Endothelial cell (in vitro differentiated cells): ENCODE measurements around the gene PRKCZ. TPM values are rescaled to one million over a fixed set of nuclear protein-coding genes. Genes with fewer than 3 reads are reported as not detected.

ENCODE experiments used
- DNase-seq: peaks from one replicate; pipeline ENCODE4 v3.0.0; 2021; ENCODE audit warnings: low spot score
- H3K27ac Mint-ChIP-seq: one replicate; pipeline ENCODE4 v1.8.0; 2021; ENCODE audit warnings: mixed read lengths, inconsistent platforms; ENCODE audit not compliant: unreplicated experiment
- H3K27me3 Mint-ChIP-seq: one replicate; pipeline ENCODE4 v1.8.0; 2021; ENCODE audit warnings: mild to moderate bottlenecking, moderate library complexity, mixed read lengths, inconsistent platforms; ENCODE audit not compliant: unreplicated experiment
- H3K36me3 Mint-ChIP-seq: one replicate; pipeline ENCODE4 v1.8.0; 2021; ENCODE audit warnings: mild to moderate bottlenecking, low read depth, mixed read lengths, inconsistent platforms; ENCODE audit not compliant: unreplicated experiment
- H3K4me1 Mint-ChIP-seq: one replicate; pipeline ENCODE4 v1.8.0; 2021; ENCODE audit warnings: mild to moderate bottlenecking, mixed read lengths, inconsistent platforms; ENCODE audit not compliant: unreplicated experiment
- H3K4me3 Mint-ChIP-seq: one replicate; pipeline ENCODE4 v1.8.0; 2021; ENCODE audit warnings: mild to moderate bottlenecking, mixed read lengths, inconsistent platforms; ENCODE audit not compliant: unreplicated experiment
- H3K9me3 Mint-ChIP-seq: one replicate; pipeline ENCODE4 v1.8.0; 2021; ENCODE audit warnings: mixed read lengths, inconsistent platforms; ENCODE audit not compliant: unreplicated experiment
- total RNA-seq: library from RNA; stranded (reverse); fragmentation: NEBNext Ultra II Directional; extraction: Animal tissue kit (Norgen Biotek cat#: 25700); gene quantifications from one replicate; pipeline ENCODE4 v1.2.1, GENCODE V29; 2021; ENCODE audit not compliant: unreplicated experiment
- TF ChIP-seq, protein P1 (sequence below): fragments of 200-600 bp; sonication (generic); IDR thresholded peaks from one replicate; pipeline ENCODE4 v1.5.0; 2021; ENCODE audit warnings: antibody characterized with exemption; ENCODE audit not compliant: unreplicated experiment

Gene PRKCZ
- total RNA-seq, 1 donor from 2014 or later, result 23.1 TPM

DNA sequence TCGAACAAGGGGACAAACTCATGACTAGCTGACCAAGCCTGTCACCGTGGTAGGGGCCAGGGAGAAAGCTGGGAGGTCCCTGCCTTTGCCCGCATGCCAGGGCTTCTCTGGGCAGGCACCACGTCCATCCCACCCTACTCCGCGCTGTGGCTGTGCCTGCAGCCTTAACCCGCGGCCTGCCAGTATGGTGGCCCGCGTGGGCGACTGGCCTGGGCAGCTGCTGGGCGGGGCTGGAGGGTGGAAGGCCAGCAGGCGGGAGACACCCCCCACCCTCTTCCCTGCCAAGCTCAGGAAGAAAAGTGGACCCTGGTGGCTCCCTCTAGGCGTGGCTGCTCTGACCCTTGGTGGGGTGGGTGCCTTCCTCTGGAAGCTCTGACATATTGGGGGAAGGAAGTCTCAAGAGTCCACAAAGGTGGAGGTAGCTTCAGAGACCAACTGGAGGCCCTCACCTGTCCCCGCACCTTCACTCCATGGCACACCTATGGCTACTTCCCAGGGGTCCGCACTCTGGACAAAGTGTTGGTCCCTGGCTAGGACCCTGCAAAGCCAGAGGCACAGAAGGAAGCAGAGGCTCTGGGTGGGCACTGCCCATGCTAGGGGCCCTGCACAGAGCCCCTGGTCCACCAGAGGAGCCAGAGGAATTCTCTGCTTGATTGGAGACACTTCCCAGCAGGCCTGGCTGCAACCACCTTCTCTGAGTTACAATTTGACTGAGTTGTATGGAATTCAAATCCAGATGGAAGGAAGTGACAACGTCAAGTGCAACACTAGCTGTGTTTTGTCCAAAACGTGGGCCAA is 174.6 kb downstream of the PRKCZ start:
- H3K9me3 Mint-ChIP-seq, result no peaks in the 10 kb centered on the region
- peaks cover 9% of the 10 kb centered on the region for H3K27me3 Mint-ChIP-seq
- TF ChIP-seq, protein P1, sequence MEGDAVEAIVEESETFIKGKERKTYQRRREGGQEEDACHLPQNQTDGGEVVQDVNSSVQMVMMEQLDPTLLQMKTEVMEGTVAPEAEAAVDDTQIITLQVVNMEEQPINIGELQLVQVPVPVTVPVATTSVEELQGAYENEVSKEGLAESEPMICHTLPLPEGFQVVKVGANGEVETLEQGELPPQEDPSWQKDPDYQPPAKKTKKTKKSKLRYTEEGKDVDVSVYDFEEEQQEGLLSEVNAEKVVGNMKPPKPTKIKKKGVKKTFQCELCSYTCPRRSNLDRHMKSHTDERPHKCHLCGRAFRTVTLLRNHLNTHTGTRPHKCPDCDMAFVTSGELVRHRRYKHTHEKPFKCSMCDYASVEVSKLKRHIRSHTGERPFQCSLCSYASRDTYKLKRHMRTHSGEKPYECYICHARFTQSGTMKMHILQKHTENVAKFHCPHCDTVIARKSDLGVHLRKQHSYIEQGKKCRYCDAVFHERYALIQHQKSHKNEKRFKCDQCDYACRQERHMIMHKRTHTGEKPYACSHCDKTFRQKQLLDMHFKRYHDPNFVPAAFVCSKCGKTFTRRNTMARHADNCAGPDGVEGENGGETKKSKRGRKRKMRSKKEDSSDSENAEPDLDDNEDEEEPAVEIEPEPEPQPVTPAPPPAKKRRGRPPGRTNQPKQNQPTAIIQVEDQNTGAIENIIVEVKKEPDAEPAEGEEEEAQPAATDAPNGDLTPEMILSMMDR, result no peak
- no peak for DNase-seq
- H3K36me3 Mint-ChIP-seq, result peaks cover 4% of the 10 kb centered on the region
- H3K4me1 Mint-ChIP-seq, result peaks cover 11% of the 10 kb centered on the region
- no peak overlapping the region for H3K4me3 Mint-ChIP-seq
- H3K27ac Mint-ChIP-seq, result no peak overlapping the region

DNA sequence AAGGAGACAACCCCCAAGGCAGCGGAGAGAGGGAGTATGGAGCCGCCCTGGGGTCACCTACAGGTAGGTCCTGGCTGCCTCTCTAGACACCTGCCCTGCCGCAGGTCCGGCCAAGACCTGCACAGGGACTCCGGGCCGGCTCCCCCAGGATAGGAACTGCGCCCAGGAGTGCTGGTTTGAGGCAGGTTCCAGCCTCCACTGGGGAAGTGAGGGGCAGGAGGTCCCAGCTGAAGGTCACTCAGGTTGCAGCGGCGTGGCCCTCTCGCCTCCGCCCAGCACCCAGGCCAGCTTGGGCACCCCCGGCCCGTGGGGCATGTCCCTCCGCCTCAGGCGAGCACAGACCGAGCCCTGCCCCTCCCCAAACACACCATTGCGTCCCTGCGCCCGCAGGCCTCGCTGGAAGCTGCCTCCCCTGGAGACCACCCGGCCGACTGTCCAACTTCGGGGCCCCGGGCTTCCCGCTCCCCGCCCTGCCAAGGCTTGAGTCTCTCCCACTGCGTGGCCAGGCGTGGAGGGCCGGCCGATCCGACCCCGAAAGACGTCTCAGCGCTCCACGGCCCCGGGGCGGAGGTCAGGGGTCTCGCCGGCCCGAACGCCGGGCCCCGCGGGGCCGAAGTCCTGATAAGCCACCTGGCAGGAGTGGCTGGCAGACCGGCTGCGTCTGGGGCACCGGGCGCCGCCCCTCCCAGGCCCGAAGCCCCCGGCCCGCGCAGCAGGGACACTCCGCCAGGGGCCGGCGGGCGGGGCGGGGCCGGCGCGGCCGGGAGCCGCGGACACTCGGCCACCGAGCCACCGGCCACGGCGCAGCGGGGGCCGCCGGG is 176.5 kb downstream of the PRKCZ start:
- TF ChIP-seq, protein P1, result no peak
- Mint-ChIP-seq H3K4me1 (peaks cover 24% of the 10 kb centered on the region), H3K27me3 (peaks cover 15% of the 10 kb centered on the region), H3K4me3 (peak overlapping the region; percentile 93), H3K36me3 (peaks cover 10% of the 10 kb centered on the region), H3K27ac (peak overlapping the region; percentile 96), H3K9me3 (no peaks in the 10 kb centered on the region)
- DNase-seq, result no peak

DNA sequence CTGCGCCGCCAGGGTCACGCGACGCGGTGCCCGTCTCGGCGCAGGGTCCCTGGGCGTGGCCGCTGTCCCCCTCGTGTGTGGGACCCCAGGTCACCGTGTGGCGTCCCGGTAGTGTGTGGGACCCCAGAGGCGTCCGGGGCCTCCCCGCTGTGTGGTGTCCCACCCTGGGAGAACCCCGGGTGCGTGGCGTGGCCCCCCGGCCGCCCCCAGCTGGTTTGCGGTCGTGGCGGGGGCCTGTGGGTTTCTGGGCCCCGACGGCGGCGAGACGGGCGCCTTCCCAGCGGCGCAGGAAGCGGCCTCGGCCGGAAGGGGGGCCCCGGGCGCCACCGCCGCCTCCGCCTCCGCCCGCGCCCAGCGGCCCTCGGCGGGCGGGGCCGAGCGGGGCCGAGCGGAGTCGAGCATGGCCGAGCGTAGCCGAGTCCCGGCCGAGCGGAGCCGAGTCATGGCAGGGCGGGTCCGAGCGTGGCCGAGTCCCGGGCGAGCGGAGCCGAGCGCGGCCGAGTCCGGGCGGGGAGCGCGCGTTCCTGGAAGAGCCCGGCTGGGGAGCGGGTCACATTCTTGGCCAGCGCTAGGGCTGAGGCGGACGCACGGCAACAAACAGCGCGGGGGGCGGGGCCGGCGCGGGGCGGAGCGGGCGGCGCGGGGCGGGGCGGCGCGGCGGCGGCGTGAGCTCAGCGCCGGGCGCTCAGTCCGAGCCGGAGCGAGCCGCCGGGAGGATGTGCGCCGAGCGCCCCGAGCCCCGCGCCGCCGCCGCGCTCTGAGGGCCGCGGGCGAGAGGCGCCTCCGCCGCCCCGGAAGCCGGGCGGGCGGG is 177.3 kb downstream of the PRKCZ start:
- TF ChIP-seq, protein P1, result no peak
- DNase-seq, result peak; percentile 99
- Mint-ChIP-seq H3K27ac (no peak overlapping the region), H3K9me3 (no peaks in the 10 kb centered on the region), H3K4me1 (peaks cover 32% of the 10 kb centered on the region), H3K4me3 (no peak overlapping the region), H3K27me3 (peaks cover 18% of the 10 kb centered on the region), H3K36me3 (peaks cover 11% of the 10 kb centered on the region)

DNA sequence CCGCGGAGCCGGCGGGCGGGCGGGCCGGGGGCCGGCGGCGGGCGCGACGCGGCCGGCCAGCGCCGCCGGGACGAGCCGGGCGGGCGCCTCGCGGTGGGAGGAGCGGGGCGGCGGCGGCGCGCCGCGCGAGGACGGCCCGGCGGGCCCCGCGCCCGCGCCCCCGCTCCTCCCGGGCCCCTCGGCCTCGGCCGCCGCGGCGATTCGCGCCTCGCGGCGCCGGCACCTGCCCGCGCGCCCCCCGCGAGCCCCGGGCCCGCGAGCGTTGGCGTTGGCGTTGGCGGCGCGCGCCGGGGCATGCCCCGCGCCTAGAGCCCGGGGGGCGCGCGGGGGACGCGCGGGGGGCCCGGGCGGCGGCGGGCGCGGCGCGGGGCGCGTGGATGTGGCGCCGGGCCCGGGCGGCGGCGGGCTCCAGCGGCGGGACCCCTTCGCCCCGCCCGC is 178.0 kb downstream of the PRKCZ start, which contains the start of gene SKI:
Gene SKI, plus strand, starts transcription at position 163 of the 438 bp plus-strand sequence. CDS start 448 bp downstream, outside the sequence.
- no peak for DNase-seq

More for the DNA sequence above, 178.0 kb downstream of the PRKCZ start, which contains the start of gene SKI:
- peak within 1 kb of the TSS; percentile 97 for H3K4me3 Mint-ChIP-seq
- no peaks in the 10 kb centered on the region for H3K9me3 Mint-ChIP-seq
- H3K27me3 Mint-ChIP-seq, result peaks cover 21% of the 10 kb centered on the region
- peak within 1 kb of the TSS; percentile 92 for H3K27ac Mint-ChIP-seq
- TF ChIP-seq, protein P1, result no peak
- peaks cover 11% of the 10 kb centered on the region for H3K36me3 Mint-ChIP-seq
- peaks cover 33% of the 10 kb centered on the region for H3K4me1 Mint-ChIP-seq
